ENCODE measurements around the gene ABCB11.

The ABCB11 gene

DNA sequence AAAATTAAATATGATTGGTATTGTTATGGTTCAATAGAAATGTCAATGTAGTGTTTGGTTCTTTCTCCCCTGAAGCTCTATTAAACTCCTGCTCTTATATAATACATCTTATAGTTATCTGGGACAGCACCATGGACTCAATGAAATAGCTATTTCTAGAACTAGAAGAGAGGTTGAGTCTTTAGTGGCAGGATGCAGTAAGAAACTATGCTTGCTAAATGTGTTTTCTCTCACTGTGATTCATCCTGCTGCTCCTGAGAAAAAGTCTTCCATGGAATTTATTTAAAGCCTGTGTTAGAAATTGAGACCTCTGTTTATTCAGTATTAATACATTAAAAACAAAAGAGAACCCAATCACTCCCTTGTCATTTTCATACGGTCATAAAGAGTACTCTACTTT is 68.5 kb downstream of the ABCB11 start:
- TF ChIP-seq SIN3A (IDR thresholded peaks at IDR 0.05; ENCODE audit: borderline replicate concordance, insufficient read depth, low read length) = no peak
- TF ChIP-seq TAF1 (IDR thresholded peaks at IDR 0.05; ENCODE audit: borderline replicate concordance, insufficient read depth, low read length) = no peak
- no peak for TF ChIP-seq REST (IDR thresholded peaks at IDR 0.05; ENCODE audit: insufficient read depth in 1 of 2, low read depth in 2 of 2, low read length in 2 of 2)
- no peak for TF ChIP-seq POLR2AphosphoS5 (IDR thresholded peaks at IDR 0.05; ENCODE audit: low read depth, low read length)
- no peak for TF ChIP-seq FOXP2 (optimal IDR thresholded peaks at IDR 0.05; ENCODE audit: borderline replicate concordance, extremely low read depth, extremely low read length, insufficient read depth)

- TF ChIP-seq POLR2AphosphoS5 (IDR thresholded peaks at IDR 0.05; ENCODE audit: low read depth, low read length) (no peak), SIN3A (IDR thresholded peaks at IDR 0.05; ENCODE audit: borderline replicate concordance, insufficient read depth, low read length) (no peak), TAF1 (IDR thresholded peaks at IDR 0.05; ENCODE audit: borderline replicate concordance, insufficient read depth, low read length) (no peak), FOXP2 (optimal IDR thresholded peaks at IDR 0.05; ENCODE audit: borderline replicate concordance, extremely low read depth, extremely low read length, insufficient read depth) (no peak), REST (IDR thresholded peaks at IDR 0.05; ENCODE audit: insufficient read depth in 1 of 2, low read depth in 2 of 2, low read length in 2 of 2) (no peak)
Measured at GRCh38 chr2:168961450-168962229, 69.5 kb downstream of the ABCB11 start.

- TF ChIP-seq SIN3A (IDR thresholded peaks at IDR 0.05; ENCODE audit: borderline replicate concordance, insufficient read depth, low read length) = no peak
- no peak for TF ChIP-seq TAF1 (IDR thresholded peaks at IDR 0.05; ENCODE audit: borderline replicate concordance, insufficient read depth, low read length)
- TF ChIP-seq REST (IDR thresholded peaks at IDR 0.05; ENCODE audit: insufficient read depth in 1 of 2, low read depth in 2 of 2, low read length in 2 of 2) = no peak
- no peak for TF ChIP-seq FOXP2 (optimal IDR thresholded peaks at IDR 0.05; ENCODE audit: borderline replicate concordance, extremely low read depth, extremely low read length, insufficient read depth)
- TF ChIP-seq POLR2AphosphoS5 (IDR thresholded peaks at IDR 0.05; ENCODE audit: low read depth, low read length) = no peak
Measured at GRCh38 chr2:168956392-168956791, 74.7 kb downstream of the ABCB11 start.

DNA sequence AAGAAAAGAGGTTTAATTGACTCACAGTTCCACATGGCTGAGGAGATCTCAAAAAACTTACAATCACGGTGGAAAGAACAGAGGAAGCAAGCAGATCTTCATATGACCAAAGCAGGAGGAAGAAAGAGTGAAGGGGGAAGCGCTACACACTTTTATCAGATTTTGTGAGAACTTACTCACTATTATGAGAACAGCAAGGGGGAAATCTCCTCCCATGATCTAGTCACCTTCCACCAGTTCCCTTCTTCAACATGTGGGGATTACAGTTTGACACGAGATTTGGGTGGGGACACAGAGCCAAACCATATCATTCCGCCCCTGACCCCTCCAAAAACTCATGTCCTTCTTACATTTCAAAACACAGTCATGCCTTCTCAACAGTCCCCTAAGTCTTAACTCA is 75.8 kb downstream of the ABCB11 start:
- TF ChIP-seq SIN3A (IDR thresholded peaks at IDR 0.05; ENCODE audit: borderline replicate concordance, insufficient read depth, low read length) = no peak

DNA sequence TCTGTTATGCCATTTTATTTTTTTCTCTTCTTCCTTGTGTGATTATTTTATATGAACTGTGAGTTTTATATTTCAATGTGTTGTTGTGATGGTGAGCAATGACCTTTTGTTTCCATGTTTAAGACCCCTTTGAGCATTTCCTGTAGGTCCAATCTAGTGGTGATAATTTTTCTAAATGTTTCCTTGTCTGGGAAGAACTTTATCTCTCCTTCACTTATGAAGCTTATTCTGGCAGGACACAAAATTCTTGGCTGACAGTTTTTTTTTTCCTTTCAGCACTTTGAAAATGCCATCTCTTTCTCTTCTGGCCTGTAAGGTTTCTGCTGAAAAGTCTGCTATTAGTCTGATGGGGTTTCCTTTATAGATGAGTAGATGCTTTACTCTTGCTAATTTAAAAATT is 76.9 kb downstream of the ABCB11 start:
- TF ChIP-seq SIN3A (IDR thresholded peaks at IDR 0.05; ENCODE audit: borderline replicate concordance, insufficient read depth, low read length) (no peak), TAF1 (IDR thresholded peaks at IDR 0.05; ENCODE audit: borderline replicate concordance, insufficient read depth, low read length) (no peak), FOXP2 (optimal IDR thresholded peaks at IDR 0.05; ENCODE audit: borderline replicate concordance, extremely low read depth, extremely low read length, insufficient read depth) (no peak), POLR2AphosphoS5 (IDR thresholded peaks at IDR 0.05; ENCODE audit: low read depth, low read length) (no peak), REST (IDR thresholded peaks at IDR 0.05; ENCODE audit: insufficient read depth in 1 of 2, low read depth in 2 of 2, low read length in 2 of 2) (no peak)
